ENCODE data around the gene RNF26.

- no peak for TF ChIP-seq ZNF274 (IDR thresholded peaks at IDR 0.05; ENCODE audit: low read depth, low read length)
- no peak for TF ChIP-seq YY1 (IDR thresholded peaks at IDR 0.05; ENCODE audit: insufficient read depth, insufficient read length)
- no peak for TF ChIP-seq SUZ12 (IDR thresholded peaks at IDR 0.05; ENCODE audit: extremely low read depth, insufficient read depth, insufficient read length)
These were observed 5.0 kb upstream of the RNF26 start for GRCh38 chr11:119329320-119329719.

All from NT2/D1 (cell line).